CD4-positive, alpha-beta T cell (primary cell): ENCODE results near the gene MT3. TPM values are rescaled to one million over a fixed set of nuclear protein-coding genes. Genes with fewer than 3 reads are reported as not detected.

Experiments
- ATAC-seq: fragments of 200-7000 bp; cut with Tn5 transposase; one replicate; pipeline ENCODE4 v1.10.0; 2022; ENCODE audit warnings: mild to moderate bottlenecking; ENCODE audit not compliant: poor library complexity
- CTCF ChIA-PET: fragments of 350-600 bp; sonication (Branson Sonifier 250); formaldehyde crosslinking; loops from one replicate; lab custom pipeline; 2021; ENCODE audit warnings: antibody characterized with exemption, inconsistent platforms; lab: Charles Lee
- POLR2A ChIA-PET: fragments of 350-600 bp; sonication (Branson Sonifier 250); formaldehyde crosslinking; loops from one replicate; lab custom pipeline; 2021; ENCODE audit warnings: antibody characterized with exemption, inconsistent platforms; lab: Charles Lee
- DNase-seq, 14 experiments: peaks; one replicate each; pipeline ENCODE4 v3.0.0-alpha.2; 2013 to 2020; ENCODE audit warnings: mixed read lengths in 2 of 14
- H3K27ac ChIP-seq, 2 donors: one replicate each; pipeline versions ENCODE4 v1.5.1 to v1.7.0; 2013; ENCODE audit warnings: low read length in 2 of 2, low read depth in 1 of 2, mild to moderate bottlenecking in 1 of 2
- H3K27me3 ChIP-seq, 2 experiments: 1 replicate in 1 of 2; 2 replicates in 1 of 2; pipeline versions ENCODE4 v1.6.1 to v1.7.0; 2013; ENCODE audit warnings: low read length in 2 of 2, control low read depth in 1 of 2, mild to moderate bottlenecking in 1 of 2, moderate library complexity in 1 of 2; ENCODE audit not compliant: insufficient read depth in 2 of 2, control insufficient read depth in 1 of 2
- H3K36me3 ChIP-seq: one replicate; pipeline ENCODE4 v1.6.1; 2013; ENCODE audit warnings: low read length, control low read depth; ENCODE audit not compliant: insufficient read depth
- H3K4me1 ChIP-seq: one replicate; pipeline ENCODE4 v1.6.1; 2013; ENCODE audit warnings: low read length, control low read depth; ENCODE audit not compliant: insufficient read depth
- H3K4me3 ChIP-seq: one replicate; pipeline ENCODE4 v1.5.1; 2013; ENCODE audit warnings: mild to moderate bottlenecking, low read length, moderate library complexity
- H3K9me3 ChIP-seq, 2 experiments: 1 replicate in 1 of 2; 2 replicates in 1 of 2; pipeline versions ENCODE4 v1.6.1 to v1.7.0; 2013; ENCODE audit warnings: low read length in 2 of 2, mild to moderate bottlenecking in 2 of 2, control low read depth in 1 of 2, moderate library complexity in 1 of 2; ENCODE audit not compliant: control insufficient read depth in 1 of 2, insufficient read depth in 1 of 2
- H3K27ac Mint-ChIP-seq: one replicate; pipeline ENCODE4 v1.8.0; 2020; ENCODE audit warnings: mixed read lengths
- H3K27me3 Mint-ChIP-seq: one replicate; pipeline ENCODE4 v1.8.0; 2021; ENCODE audit warnings: mixed read lengths
- H3K36me3 Mint-ChIP-seq: one replicate; pipeline ENCODE4 v1.8.0; 2021; ENCODE audit warnings: low read depth, mixed read lengths
- H3K4me1 Mint-ChIP-seq: one replicate; pipeline ENCODE4 v1.8.0; 2021; ENCODE audit warnings: low read depth, mixed read lengths
- H3K4me3 Mint-ChIP-seq: one replicate; pipeline ENCODE4 v1.8.0; 2020; ENCODE audit warnings: mild to moderate bottlenecking, mixed read lengths
- H3K9me3 Mint-ChIP-seq: one replicate; pipeline ENCODE4 v1.8.0; 2020; ENCODE audit warnings: mixed read lengths
- CTCF ChIP-seq: fragments of 200-600 bp; IDR thresholded peaks from one replicate; pipeline ENCODE4 v1.8.0; 2022; ENCODE audit warnings: antibody characterized with exemption, mild to moderate bottlenecking
- intact Hi-C, 2 experiments: fragments of 100-400 bp; cut with DNase I in 1 of 2; cut with micrococcal nuclease in 1 of 2; formaldehyde crosslinking; loops; one replicate each; pipeline versions ENCODE4 v1.15.1 to v1.9.0; 2023 to 2025; cut with DNase I, micrococcal nuclease
- total RNA-seq, 174 experiments: library from RNA in 2 of 174; stranded (reverse) in 2 of 174; gene quantifications; one replicate each; pipeline ENCODE4 v1.2.3 and lab custom pipeline; 2021 to 2026

Gene MT3
- total RNA-seq, 2 experiments from 2014 or later = 0.50 TPM; not detected in 1

- no peaks in the 10 kb centered on the region for H3K36me3 ChIP-seq
- intact Hi-C loops = no loop called here
- ChIA-PET POLR2A (no interaction called here), CTCF (no interaction called here)
- Mint-ChIP-seq H3K27me3 (peaks cover 33% of the 10 kb centered on the region), H3K9me3 (no peaks in the 10 kb centered on the region), H3K4me3 (no peak overlapping the region), H3K36me3 (no peaks in the 10 kb centered on the region), H3K4me1 (no peaks in the 10 kb centered on the region), H3K27ac (no peak overlapping the region)
- DNase-seq = no peak
- ATAC-seq = no peak
- TF ChIP-seq CTCF = no peak
- H3K4me1 ChIP-seq = no peaks in the 10 kb centered on the region
- no peak overlapping the region for H3K27ac ChIP-seq
- no peak overlapping the region for H3K4me3 ChIP-seq
- H3K27me3 ChIP-seq = peaks cover 12 to 16% of the 10 kb centered on the region in 2 experiments
- no peaks in the 10 kb centered on the region for H3K9me3 ChIP-seq
These were observed 31.1 kb upstream of the MT3 start for GRCh38 chr16:56558024-56558747.

GRCh38 chr16:56559109-56559508 is 30.2 kb upstream of the MT3 start:
- H3K4me1 Mint-ChIP-seq = no peaks in the 10 kb centered on the region
- CTCF ChIA-PET = no interaction called here

GRCh38 chr16:56560447-56560846 is 28.9 kb upstream of the MT3 start:
- H3K4me3 Mint-ChIP-seq = no peak overlapping the region
- no peak overlapping the region for H3K27ac Mint-ChIP-seq
- Histone ChIP-seq H3K27ac (no peak overlapping the region), H3K9me3 (no peaks in the 10 kb centered on the region), H3K4me3 (no peak overlapping the region), H3K27me3 (peaks cover 5 to 6% of the 10 kb centered on the region in 2 experiments), H3K36me3 (no peaks in the 10 kb centered on the region), H3K4me1 (no peaks in the 10 kb centered on the region)
- no peak for TF ChIP-seq CTCF
- CTCF ChIA-PET = no interaction called here
- H3K9me3 Mint-ChIP-seq = no peaks in the 10 kb centered on the region
- H3K27me3 Mint-ChIP-seq = peaks cover 13% of the 10 kb centered on the region
- POLR2A ChIA-PET = no interaction called here
- intact Hi-C loops = no loop called here
- no peaks in the 10 kb centered on the region for H3K36me3 Mint-ChIP-seq
- no peaks in the 10 kb centered on the region for H3K4me1 Mint-ChIP-seq
- no peak for ATAC-seq
- no peak for DNase-seq

More at GRCh38 chr16:56559109-56559508, 30.2 kb upstream of the MT3 start:
- H3K27me3 ChIP-seq = peaks cover 10 to 16% of the 10 kb centered on the region in 2 experiments
- no peaks in the 10 kb centered on the region for H3K36me3 ChIP-seq
- Mint-ChIP-seq H3K36me3 (no peaks in the 10 kb centered on the region), H3K27ac (no peak overlapping the region), H3K9me3 (no peaks in the 10 kb centered on the region), H3K27me3 (peaks cover 24% of the 10 kb centered on the region), H3K4me3 (no peak overlapping the region)
- H3K9me3 ChIP-seq = no peaks in the 10 kb centered on the region
- no peak for TF ChIP-seq CTCF
- DNase-seq (no peak), ATAC-seq (no peak)
- POLR2A ChIA-PET = no interaction called here
- intact Hi-C loops = no loop called here
- no peak overlapping the region for H3K4me3 ChIP-seq
- no peaks in the 10 kb centered on the region for H3K4me1 ChIP-seq
- H3K27ac ChIP-seq = no peak overlapping the region
